ENCODE measurements around the gene TBC1D13. TPM values are rescaled to one million over a fixed set of nuclear protein-coding genes. Genes with fewer than 3 reads are reported as not detected.
A peak's percentile ranks its signal among the peaks of the same experiment; 100 is the strongest.

Gene TBC1D13
- total RNA-seq, 1 donor, result 10.4 TPM

DNA sequence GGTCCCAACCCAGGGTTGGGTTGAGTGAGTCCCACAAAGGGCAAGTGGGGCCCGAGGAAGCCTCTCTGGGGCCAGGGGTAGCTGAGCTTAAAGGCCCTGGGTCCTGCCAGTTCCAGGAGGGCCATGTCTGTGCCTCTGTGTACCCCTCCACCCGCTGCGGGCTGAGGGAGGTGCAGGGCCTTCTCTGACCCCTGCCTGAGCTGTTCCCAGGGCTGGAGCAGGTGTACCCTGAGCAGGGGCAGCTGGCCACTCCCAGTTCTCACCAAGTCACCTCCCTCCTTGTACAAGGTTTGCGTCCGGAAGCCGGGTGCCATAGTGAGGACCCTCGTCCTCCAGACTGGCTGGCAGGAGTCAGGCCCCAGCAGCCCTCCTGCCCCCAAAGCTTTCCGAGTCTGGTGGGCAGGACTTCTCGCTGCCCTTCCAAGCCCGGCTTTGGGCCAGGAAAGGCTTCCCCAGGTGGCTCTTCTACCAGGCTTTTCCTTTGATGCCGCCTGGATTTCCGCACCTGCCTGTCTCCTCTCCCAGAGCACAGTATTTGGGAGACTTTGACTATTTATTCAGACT, 22.1 kb downstream of the TBC1D13 start:
- DNase-seq (ENCODE audit: low read depth), result no peak
- TF ChIP-seq, protein P1, sequence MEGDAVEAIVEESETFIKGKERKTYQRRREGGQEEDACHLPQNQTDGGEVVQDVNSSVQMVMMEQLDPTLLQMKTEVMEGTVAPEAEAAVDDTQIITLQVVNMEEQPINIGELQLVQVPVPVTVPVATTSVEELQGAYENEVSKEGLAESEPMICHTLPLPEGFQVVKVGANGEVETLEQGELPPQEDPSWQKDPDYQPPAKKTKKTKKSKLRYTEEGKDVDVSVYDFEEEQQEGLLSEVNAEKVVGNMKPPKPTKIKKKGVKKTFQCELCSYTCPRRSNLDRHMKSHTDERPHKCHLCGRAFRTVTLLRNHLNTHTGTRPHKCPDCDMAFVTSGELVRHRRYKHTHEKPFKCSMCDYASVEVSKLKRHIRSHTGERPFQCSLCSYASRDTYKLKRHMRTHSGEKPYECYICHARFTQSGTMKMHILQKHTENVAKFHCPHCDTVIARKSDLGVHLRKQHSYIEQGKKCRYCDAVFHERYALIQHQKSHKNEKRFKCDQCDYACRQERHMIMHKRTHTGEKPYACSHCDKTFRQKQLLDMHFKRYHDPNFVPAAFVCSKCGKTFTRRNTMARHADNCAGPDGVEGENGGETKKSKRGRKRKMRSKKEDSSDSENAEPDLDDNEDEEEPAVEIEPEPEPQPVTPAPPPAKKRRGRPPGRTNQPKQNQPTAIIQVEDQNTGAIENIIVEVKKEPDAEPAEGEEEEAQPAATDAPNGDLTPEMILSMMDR (IDR thresholded peaks at IDR 0.05; ENCODE audit: insufficient read depth, low read depth, low read length), result no peak
- H3K4me3 ChIP-seq (ENCODE audit: low read depth, low read length), result no peak overlapping the region

DNA sequence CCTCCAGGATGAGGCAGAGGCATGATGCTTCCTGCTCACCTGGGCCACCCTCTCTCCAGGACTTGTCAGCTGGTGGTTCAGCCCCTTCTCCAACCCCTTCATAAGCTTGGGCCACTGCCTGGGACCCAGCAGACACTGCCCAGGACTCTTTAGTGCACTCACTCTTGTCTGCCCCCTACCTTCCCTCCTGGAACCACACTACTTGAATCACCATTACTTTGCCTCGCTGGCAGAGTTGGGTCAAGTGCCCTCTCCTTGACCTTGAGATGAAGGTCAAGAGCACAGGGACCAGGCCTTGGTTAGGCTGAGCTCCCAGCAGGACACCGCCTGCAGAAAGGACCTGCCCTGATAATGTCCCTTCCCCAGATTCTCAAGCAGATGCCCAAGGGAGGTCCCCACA, 22.8 kb downstream of the TBC1D13 start:
- TF ChIP-seq, protein P1 (IDR thresholded peaks at IDR 0.05; ENCODE audit: insufficient read depth, low read depth, low read length), result no peak

DNA sequence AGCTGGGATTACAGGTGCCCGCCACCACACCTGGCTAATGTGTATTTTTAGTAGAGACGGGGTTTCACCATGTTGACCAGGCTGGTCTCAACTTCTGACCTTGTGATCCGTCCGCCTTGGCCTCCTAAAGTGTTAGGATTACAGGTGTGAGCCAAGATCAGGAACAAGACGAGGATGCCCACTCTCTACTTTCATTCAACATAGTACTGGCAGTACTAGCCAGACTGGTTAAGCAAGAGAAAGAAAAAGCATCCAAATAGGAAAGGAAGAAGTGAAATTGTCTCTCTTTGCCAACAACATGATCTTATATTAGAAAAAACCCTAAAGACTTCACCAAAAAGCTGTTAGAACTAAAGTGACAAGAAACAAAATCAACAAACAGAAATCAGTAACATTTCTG, 23.8 kb downstream of the TBC1D13 start:
- TF ChIP-seq, protein P1 (IDR thresholded peaks at IDR 0.05; ENCODE audit: insufficient read depth, low read depth, low read length), result no peak
- no peak for DNase-seq (ENCODE audit: low read depth)

More for the DNA sequence above, 22.8 kb downstream of the TBC1D13 start:
- no peak overlapping the region for H3K4me3 ChIP-seq (ENCODE audit: low read depth, low read length)
- no peak for DNase-seq (ENCODE audit: low read depth)

DNA sequence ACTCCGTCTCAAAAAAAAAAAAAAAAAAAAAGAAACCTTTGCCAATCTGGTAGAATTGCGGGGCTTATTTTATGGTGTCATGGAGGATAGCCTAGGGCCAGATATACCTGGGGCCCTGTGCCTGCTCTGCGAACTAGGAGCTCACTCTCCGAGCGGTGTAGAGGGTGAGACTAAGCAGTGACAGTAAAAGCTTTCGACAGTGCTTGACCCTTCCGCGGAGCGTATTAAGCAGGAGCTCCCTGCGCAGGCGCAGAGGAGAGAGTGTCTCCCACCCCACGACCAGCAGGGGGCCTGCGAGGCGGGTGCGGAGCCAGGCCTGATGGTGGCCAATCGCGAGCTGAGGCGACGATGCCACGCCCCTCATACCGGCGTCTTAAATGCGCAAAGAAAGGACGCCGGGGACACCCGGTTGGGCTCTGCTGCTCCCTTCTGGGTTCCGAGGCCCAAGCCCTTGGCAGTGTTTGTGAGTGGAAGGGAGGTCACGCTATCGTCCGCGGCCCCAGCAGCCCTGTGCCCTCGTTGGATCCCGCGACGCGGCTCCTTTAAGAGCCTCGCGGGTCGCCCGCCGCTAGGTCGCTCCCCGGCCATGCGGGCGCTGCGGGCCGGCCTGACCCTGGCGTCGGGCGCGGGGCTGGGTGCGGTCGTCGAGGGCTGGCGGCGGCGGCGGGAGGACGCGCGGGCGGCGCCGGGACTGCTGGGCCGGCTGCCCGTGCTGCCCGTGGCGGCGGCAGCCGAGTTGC, 31.2 kb downstream of the TBC1D13 start, which contains the start of gene ENDOG:
Gene ENDOG, plus strand, starts transcription at position 402 of the 740 bp plus-strand sequence. Its CDS starts 185 bp downstream, at position 587.
- peak within 1 kb of the TSS; percentile 72 for H3K4me3 ChIP-seq (ENCODE audit: low read depth, low read length)
- DNase-seq (ENCODE audit: low read depth), result peak; percentile 97
- TF ChIP-seq, protein P1 (IDR thresholded peaks at IDR 0.05; ENCODE audit: insufficient read depth, low read depth, low read length), result peak; percentile 97

More for the DNA sequence above, 23.8 kb downstream of the TBC1D13 start:
- no peak overlapping the region for H3K4me3 ChIP-seq (ENCODE audit: low read depth, low read length)

DNA sequence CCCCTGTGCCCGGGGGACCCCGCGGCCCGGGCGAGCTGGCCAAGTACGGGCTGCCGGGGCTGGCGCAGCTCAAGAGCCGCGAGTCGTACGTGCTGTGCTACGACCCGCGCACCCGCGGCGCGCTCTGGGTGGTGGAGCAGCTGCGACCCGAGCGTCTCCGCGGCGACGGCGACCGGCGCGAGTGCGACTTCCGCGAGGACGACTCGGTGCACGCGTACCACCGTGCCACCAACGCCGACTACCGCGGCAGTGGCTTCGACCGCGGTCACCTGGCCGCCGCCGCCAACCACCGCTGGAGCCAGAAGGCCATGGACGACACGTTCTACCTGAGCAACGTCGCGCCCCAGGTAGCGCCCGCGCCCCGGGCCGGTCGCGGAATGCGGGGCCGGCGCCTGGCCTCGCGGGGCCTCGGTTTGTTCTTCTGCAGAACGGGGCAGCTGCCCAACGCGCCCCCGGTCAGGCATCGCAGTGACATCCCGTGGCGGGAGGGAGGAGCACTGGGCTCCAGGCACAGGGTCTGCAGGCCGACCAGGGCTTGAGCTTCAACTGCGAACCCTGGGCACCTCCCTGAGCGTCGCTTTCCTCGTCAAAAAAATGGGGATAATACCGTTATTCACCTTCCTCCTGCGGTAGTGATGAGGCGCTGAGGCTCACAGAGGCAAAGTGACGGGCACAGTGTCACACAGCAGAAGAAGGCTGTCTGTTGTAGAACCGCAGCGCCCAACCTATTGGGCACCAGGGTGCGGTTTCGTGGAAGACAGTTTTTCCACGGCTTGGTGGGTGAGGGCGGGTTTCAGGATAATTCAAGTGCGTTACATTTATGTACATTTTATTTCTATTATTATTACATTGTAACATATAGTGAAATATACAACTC, 32.0 kb downstream of the TBC1D13 start:
- H3K4me3 ChIP-seq (ENCODE audit: low read depth, low read length), result peak overlapping the region; percentile 72
- TF ChIP-seq, protein P1 (IDR thresholded peaks at IDR 0.05; ENCODE audit: insufficient read depth, low read depth, low read length), result no peak
- DNase-seq (ENCODE audit: low read depth), result peak; percentile 5

DNA sequence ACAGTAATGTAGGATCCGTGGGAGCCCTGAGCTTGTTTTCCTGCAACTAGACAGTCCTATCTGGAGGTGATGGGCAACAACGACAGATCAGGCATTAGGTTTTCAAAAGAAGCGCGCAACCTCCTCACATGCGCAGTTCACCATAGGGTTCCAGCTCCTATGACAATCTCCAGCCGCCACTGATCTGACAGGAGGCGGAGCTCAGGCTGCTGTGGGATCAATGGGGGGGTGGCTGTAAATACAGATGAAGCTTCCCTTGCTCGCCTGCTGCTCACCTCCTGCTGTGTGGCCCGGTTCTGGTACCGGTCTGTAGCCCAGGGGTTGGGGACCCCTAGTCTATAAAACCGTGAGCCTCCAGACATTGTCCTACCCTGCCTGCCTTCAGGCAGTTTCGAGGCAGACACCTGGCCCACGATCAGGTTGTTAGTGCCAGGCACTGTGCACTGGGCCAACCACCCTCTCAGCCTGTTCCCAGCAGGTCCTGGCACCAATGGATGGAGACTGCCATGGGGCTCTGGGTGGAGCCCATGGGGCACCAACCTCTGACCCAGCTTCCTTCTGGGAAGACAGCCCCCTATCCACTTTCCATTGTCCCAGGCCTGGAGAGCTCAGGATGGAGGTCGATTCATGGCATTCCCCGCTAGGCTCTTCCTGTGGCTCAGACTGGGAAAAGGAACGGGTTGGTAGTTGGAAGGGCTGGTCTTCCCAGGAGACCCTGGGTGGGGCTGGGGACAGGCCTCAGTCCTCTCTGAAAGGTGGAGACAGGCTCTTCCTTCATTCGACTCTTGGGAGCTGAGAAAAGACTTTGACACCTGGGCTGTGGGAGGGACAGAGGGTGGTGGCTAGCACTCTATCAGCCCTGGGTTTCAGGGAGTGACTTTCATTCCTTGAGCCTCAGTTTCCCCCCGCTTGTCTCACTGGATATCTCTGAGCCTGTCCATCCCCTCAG, 32.9 kb downstream of the TBC1D13 start:
- TF ChIP-seq, protein P1 (IDR thresholded peaks at IDR 0.05; ENCODE audit: insufficient read depth, low read depth, low read length), result no peak
- DNase-seq (ENCODE audit: low read depth), result peak; percentile 83
- H3K4me3 ChIP-seq (ENCODE audit: low read depth, low read length), result peak overlapping the region; percentile 72

Data from fibroblast of villous mesenchyme (primary cell).